ENCODE results near the gene GRIN2A. TPM values are rescaled to one million over a fixed set of nuclear protein-coding genes. Genes with fewer than 3 reads are reported as not detected.

The GRIN2A gene
- total RNA-seq, 1 donor from 2014 or later, result not detected

- Mint-ChIP-seq H3K36me3 (ENCODE audit: low read depth) (no peaks in the 10 kb centered on the region), H3K9me3 (no peaks in the 10 kb centered on the region), H3K4me3 (no peak overlapping the region), H3K27me3 (no peaks in the 10 kb centered on the region), H3K27ac (no peak overlapping the region), H3K4me1 (no peaks in the 10 kb centered on the region)
- DNase-seq, result no peak
- intact Hi-C loops (cut with micrococcal nuclease), result no loop called here
Observed at GRCh38 chr16:10137341-10137740, 44.9 kb downstream of the GRIN2A start.

- no peaks in the 10 kb centered on the region for H3K36me3 Mint-ChIP-seq (ENCODE audit: low read depth)
- DNase-seq, result no peak
- intact Hi-C loops (cut with micrococcal nuclease), result no loop called here
- H3K27ac Mint-ChIP-seq, result no peak overlapping the region
- no peak overlapping the region for H3K4me3 Mint-ChIP-seq
- H3K9me3 Mint-ChIP-seq, result no peaks in the 10 kb centered on the region
- H3K4me1 Mint-ChIP-seq, result no peaks in the 10 kb centered on the region
- H3K27me3 Mint-ChIP-seq, result no peaks in the 10 kb centered on the region
Observed at GRCh38 chr16:10136916-10137315, 45.3 kb downstream of the GRIN2A start.

- Mint-ChIP-seq H3K36me3 (ENCODE audit: low read depth) (no peaks in the 10 kb centered on the region), H3K27ac (no peak overlapping the region), H3K4me1 (no peaks in the 10 kb centered on the region), H3K4me3 (no peak overlapping the region), H3K27me3 (no peaks in the 10 kb centered on the region), H3K9me3 (no peaks in the 10 kb centered on the region)
- no peak for DNase-seq
- intact Hi-C loops (cut with micrococcal nuclease), result no loop called here
Observed at GRCh38 chr16:10130538-10130937, 51.7 kb downstream of the GRIN2A start.

- no peaks in the 10 kb centered on the region for H3K9me3 Mint-ChIP-seq
- no peak for DNase-seq
- H3K27me3 Mint-ChIP-seq, result no peaks in the 10 kb centered on the region
- H3K4me3 Mint-ChIP-seq, result no peak overlapping the region
- intact Hi-C loops (cut with micrococcal nuclease), result no loop called here
- no peaks in the 10 kb centered on the region for H3K36me3 Mint-ChIP-seq (ENCODE audit: low read depth)
- no peaks in the 10 kb centered on the region for H3K4me1 Mint-ChIP-seq
- no peak overlapping the region for H3K27ac Mint-ChIP-seq
Observed at GRCh38 chr16:10128397-10129258, 53.6 kb downstream of the GRIN2A start.

GRCh38 chr16:10126686-10127085 lies 55.5 kb downstream of the GRIN2A start:
- Mint-ChIP-seq H3K27me3 (no peaks in the 10 kb centered on the region), H3K9me3 (no peaks in the 10 kb centered on the region), H3K4me3 (no peak overlapping the region), H3K36me3 (ENCODE audit: low read depth) (no peaks in the 10 kb centered on the region), H3K27ac (no peak overlapping the region), H3K4me1 (no peaks in the 10 kb centered on the region)
- intact Hi-C loops (cut with micrococcal nuclease), result no loop called here
- no peak for DNase-seq

- Mint-ChIP-seq H3K4me3 (no peak overlapping the region), H3K27me3 (no peaks in the 10 kb centered on the region), H3K36me3 (ENCODE audit: low read depth) (no peaks in the 10 kb centered on the region), H3K9me3 (no peaks in the 10 kb centered on the region), H3K4me1 (no peaks in the 10 kb centered on the region), H3K27ac (no peak overlapping the region)
- DNase-seq, result no peak
- intact Hi-C loops (cut with micrococcal nuclease), result no loop called here
Observed at GRCh38 chr16:10123141-10123540, 59.1 kb downstream of the GRIN2A start.

- Mint-ChIP-seq H3K4me3 (no peak overlapping the region), H3K4me1 (no peaks in the 10 kb centered on the region), H3K27me3 (no peaks in the 10 kb centered on the region), H3K9me3 (no peaks in the 10 kb centered on the region), H3K36me3 (ENCODE audit: low read depth) (no peaks in the 10 kb centered on the region), H3K27ac (no peak overlapping the region)
- intact Hi-C loops (cut with micrococcal nuclease), result no loop called here
- DNase-seq, result no peak
Observed at GRCh38 chr16:10122546-10122945, 59.7 kb downstream of the GRIN2A start.

GRCh38 chr16:10121897-10122425 lies 60.3 kb downstream of the GRIN2A start:
- intact Hi-C loops (cut with micrococcal nuclease), result no loop called here
- DNase-seq, result no peak
- H3K4me1 Mint-ChIP-seq, result no peaks in the 10 kb centered on the region
- no peaks in the 10 kb centered on the region for H3K27me3 Mint-ChIP-seq
- H3K4me3 Mint-ChIP-seq, result no peak overlapping the region
- H3K27ac Mint-ChIP-seq, result no peak overlapping the region
- H3K36me3 Mint-ChIP-seq (ENCODE audit: low read depth), result no peaks in the 10 kb centered on the region
- H3K9me3 Mint-ChIP-seq, result no peaks in the 10 kb centered on the region

- H3K4me3 Mint-ChIP-seq, result no peak overlapping the region
- H3K36me3 Mint-ChIP-seq (ENCODE audit: low read depth), result no peaks in the 10 kb centered on the region
- no peak for DNase-seq
- no peak overlapping the region for H3K27ac Mint-ChIP-seq
- no peaks in the 10 kb centered on the region for H3K4me1 Mint-ChIP-seq
- intact Hi-C loops (cut with micrococcal nuclease), result no loop called here
- H3K9me3 Mint-ChIP-seq, result no peaks in the 10 kb centered on the region
- no peaks in the 10 kb centered on the region for H3K27me3 Mint-ChIP-seq
Observed at GRCh38 chr16:10121491-10121890, 60.7 kb downstream of the GRIN2A start.

GRCh38 chr16:10120953-10121352 lies 61.3 kb downstream of the GRIN2A start:
- DNase-seq, result no peak
- no peak overlapping the region for H3K27ac Mint-ChIP-seq
- H3K4me1 Mint-ChIP-seq, result no peaks in the 10 kb centered on the region
- no peaks in the 10 kb centered on the region for H3K9me3 Mint-ChIP-seq
- no peaks in the 10 kb centered on the region for H3K27me3 Mint-ChIP-seq
- no peaks in the 10 kb centered on the region for H3K36me3 Mint-ChIP-seq (ENCODE audit: low read depth)
- no peak overlapping the region for H3K4me3 Mint-ChIP-seq
- intact Hi-C loops (cut with micrococcal nuclease), result no loop called here

GRCh38 chr16:10114409-10114808 lies 67.8 kb downstream of the GRIN2A start:
- no peak overlapping the region for H3K27ac Mint-ChIP-seq
- no peaks in the 10 kb centered on the region for H3K27me3 Mint-ChIP-seq
- H3K36me3 Mint-ChIP-seq (ENCODE audit: low read depth), result no peaks in the 10 kb centered on the region
- intact Hi-C loops (cut with micrococcal nuclease), result no loop called here
- no peak overlapping the region for H3K4me3 Mint-ChIP-seq
- no peaks in the 10 kb centered on the region for H3K9me3 Mint-ChIP-seq
- DNase-seq, result no peak
- no peaks in the 10 kb centered on the region for H3K4me1 Mint-ChIP-seq

GRCh38 chr16:10113248-10113647 lies 69.0 kb downstream of the GRIN2A start:
- DNase-seq, result no peak
- intact Hi-C loops (cut with micrococcal nuclease), result no loop called here
- no peak overlapping the region for H3K27ac Mint-ChIP-seq
- H3K27me3 Mint-ChIP-seq, result no peaks in the 10 kb centered on the region
- H3K4me3 Mint-ChIP-seq, result no peak overlapping the region
- H3K36me3 Mint-ChIP-seq (ENCODE audit: low read depth), result no peaks in the 10 kb centered on the region
- no peaks in the 10 kb centered on the region for H3K4me1 Mint-ChIP-seq
- H3K9me3 Mint-ChIP-seq, result no peaks in the 10 kb centered on the region

- Mint-ChIP-seq H3K36me3 (ENCODE audit: low read depth) (no peaks in the 10 kb centered on the region), H3K27ac (no peak overlapping the region), H3K27me3 (no peaks in the 10 kb centered on the region), H3K9me3 (no peaks in the 10 kb centered on the region), H3K4me3 (no peak overlapping the region), H3K4me1 (no peaks in the 10 kb centered on the region)
- intact Hi-C loops (cut with micrococcal nuclease), result no loop called here
- no peak for DNase-seq
Observed at GRCh38 chr16:10112021-10112420, 70.2 kb downstream of the GRIN2A start.

GRCh38 chr16:10111156-10111761 lies 71.0 kb downstream of the GRIN2A start:
- Mint-ChIP-seq H3K27ac (no peak overlapping the region), H3K4me3 (no peak overlapping the region), H3K36me3 (ENCODE audit: low read depth) (no peaks in the 10 kb centered on the region), H3K27me3 (no peaks in the 10 kb centered on the region), H3K9me3 (no peaks in the 10 kb centered on the region), H3K4me1 (no peaks in the 10 kb centered on the region)
- no peak for DNase-seq
- intact Hi-C loops (cut with micrococcal nuclease), result no loop called here

Measured in activated CD4-positive, alpha-beta T cell treated with anti-CD3 and anti-CD28 coated beads, Interleukin-2, amount 10 ng/mL, durations not matched to agents 24 days and 14 days (primary cell).